ENCODE measurements around the gene ACTG1. TPM values are rescaled to one million over a fixed set of nuclear protein-coding genes. Genes with fewer than 3 reads are reported as not detected.

Gene ACTG1
- total RNA-seq, 2 experiments from 2014 or later, result 2,707 to 2,894 TPM

DNA sequence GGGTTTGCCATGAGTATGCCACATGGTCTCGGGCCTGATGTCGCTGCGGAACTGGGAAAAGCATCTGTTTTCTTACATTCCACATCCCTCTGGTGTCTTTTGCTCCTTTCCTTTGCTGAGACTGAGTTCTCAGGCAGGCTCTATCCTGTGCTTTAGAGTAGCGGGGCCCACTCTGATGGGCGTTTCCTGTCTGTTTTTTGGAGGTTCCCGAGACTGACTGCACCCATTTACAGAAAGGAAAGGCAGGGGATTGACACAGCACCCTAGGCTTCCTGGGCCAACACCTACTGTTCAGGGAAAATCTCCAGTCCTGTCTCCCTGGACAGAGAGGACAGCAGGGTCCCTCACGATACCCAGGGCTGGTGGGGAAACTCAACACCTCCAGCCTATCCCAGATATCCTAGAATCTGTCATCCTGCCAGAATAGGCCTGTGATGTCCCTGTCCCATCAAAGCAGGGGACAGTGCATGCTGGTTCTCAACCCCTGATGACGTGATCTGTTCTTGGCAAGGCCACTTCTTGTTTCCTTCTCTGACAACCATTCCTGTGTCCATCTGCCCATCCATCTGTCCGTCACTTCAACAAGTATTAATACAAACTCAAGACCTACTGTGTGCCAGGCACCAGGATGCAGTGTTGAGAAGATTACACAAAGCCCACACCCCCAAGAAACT, 42.2 kb downstream of the ACTG1 start:
- Histone ChIP-seq H4K20me1 (ENCODE audit: insufficient read depth, low read length) (no peaks in the 10 kb centered on the region), H3K27ac (ENCODE audit: low read depth, low read length, poor library complexity, severe bottlenecking) (no peak overlapping the region), H3K79me2 (ENCODE audit: insufficient read depth, low read depth, low read length) (no peaks in the 10 kb centered on the region), H3K36me3 (ENCODE audit: insufficient read depth, low read length) (no peaks in the 10 kb centered on the region), H3K4me2 (ENCODE audit: low read length) (no peak overlapping the region), H3K9me3 (ENCODE audit: low read length) (no peaks in the 10 kb centered on the region), H3K9me2 (ENCODE audit: insufficient read depth, low read length) (no peaks in the 10 kb centered on the region), H3K4me3 (ENCODE audit: low read depth, low read length, poor library complexity, severe bottlenecking) (no peak overlapping the region), H2AFZ (ENCODE audit: low read length) (no peak overlapping the region), H3K4me1 (ENCODE audit: insufficient read depth, low read length, poor library complexity, severe bottlenecking) (peaks cover 7% of the 10 kb centered on the region)
- BruUV-seq (replicated peaks), result no TSS peak
- intact Hi-C loops (cut with micrococcal nuclease; ENCODE audit: unreplicated experiment), result no loop called here
- CTCF ChIA-PET (ENCODE audit: unreplicated experiment), result no interaction called here
- POLR2A ChIA-PET, result no interaction called here
- no peak for DNase-seq (ENCODE audit: low spot score)
- TF ChIP-seq, protein P1, sequence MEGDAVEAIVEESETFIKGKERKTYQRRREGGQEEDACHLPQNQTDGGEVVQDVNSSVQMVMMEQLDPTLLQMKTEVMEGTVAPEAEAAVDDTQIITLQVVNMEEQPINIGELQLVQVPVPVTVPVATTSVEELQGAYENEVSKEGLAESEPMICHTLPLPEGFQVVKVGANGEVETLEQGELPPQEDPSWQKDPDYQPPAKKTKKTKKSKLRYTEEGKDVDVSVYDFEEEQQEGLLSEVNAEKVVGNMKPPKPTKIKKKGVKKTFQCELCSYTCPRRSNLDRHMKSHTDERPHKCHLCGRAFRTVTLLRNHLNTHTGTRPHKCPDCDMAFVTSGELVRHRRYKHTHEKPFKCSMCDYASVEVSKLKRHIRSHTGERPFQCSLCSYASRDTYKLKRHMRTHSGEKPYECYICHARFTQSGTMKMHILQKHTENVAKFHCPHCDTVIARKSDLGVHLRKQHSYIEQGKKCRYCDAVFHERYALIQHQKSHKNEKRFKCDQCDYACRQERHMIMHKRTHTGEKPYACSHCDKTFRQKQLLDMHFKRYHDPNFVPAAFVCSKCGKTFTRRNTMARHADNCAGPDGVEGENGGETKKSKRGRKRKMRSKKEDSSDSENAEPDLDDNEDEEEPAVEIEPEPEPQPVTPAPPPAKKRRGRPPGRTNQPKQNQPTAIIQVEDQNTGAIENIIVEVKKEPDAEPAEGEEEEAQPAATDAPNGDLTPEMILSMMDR (conservative IDR thresholded peaks at IDR 0.05; ENCODE audit: low read length), result no peak
- no peak for TF ChIP-seq EZH2phosphoT487 (IDR thresholded peaks at IDR 0.05; ENCODE audit: borderline replicate concordance, low read depth, low read length)

DNA sequence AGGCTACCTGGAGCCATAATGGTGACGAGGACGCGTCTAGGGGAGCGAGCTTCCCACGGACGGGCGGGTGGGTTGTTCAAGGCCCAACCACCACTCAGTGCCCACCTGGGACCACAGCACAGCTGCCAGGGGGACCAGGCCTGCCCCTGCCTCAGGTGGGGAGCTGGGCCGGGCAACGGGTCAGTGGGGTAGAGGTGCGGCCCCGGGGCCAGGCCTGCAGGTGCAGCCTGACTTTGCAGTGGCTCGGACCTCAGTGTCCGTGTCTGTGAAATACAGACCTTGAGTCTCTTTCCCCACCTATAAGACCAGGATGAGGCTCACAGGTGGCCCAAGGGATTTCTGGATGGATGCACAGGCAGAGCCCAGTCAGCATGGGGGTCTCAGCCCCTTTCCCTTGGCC, 43.3 kb downstream of the ACTG1 start:
- no peaks in the 10 kb centered on the region for H3K79me2 ChIP-seq (ENCODE audit: insufficient read depth, low read depth, low read length)
- TF ChIP-seq, protein P1 (conservative IDR thresholded peaks at IDR 0.05; ENCODE audit: low read length), result no peak
- no peak for TF ChIP-seq EZH2phosphoT487 (IDR thresholded peaks at IDR 0.05; ENCODE audit: borderline replicate concordance, low read depth, low read length)
- H3K4me2 ChIP-seq (ENCODE audit: low read length), result no peak overlapping the region
- no peak overlapping the region for H2AFZ ChIP-seq (ENCODE audit: low read length)
- intact Hi-C loops (cut with micrococcal nuclease; ENCODE audit: unreplicated experiment), result no loop called here
- H3K4me3 ChIP-seq (ENCODE audit: low read depth, low read length, poor library complexity, severe bottlenecking), result no peak overlapping the region
- CTCF ChIA-PET (ENCODE audit: unreplicated experiment), result no interaction called here
- no TSS peak for BruUV-seq (replicated peaks)
- POLR2A ChIA-PET, result interaction anchor here (0.6 kb wide), 1 partner anchor 794 kb away, joined by 3 read pairs; no protein-coding TSS in a partner anchor
- no peaks in the 10 kb centered on the region for H4K20me1 ChIP-seq (ENCODE audit: insufficient read depth, low read length)
- no peaks in the 10 kb centered on the region for H3K9me2 ChIP-seq (ENCODE audit: insufficient read depth, low read length)
- H3K36me3 ChIP-seq (ENCODE audit: insufficient read depth, low read length), result no peaks in the 10 kb centered on the region
- H3K9me3 ChIP-seq (ENCODE audit: low read length), result no peaks in the 10 kb centered on the region
- no peak for DNase-seq (ENCODE audit: low spot score)
- peaks cover 7% of the 10 kb centered on the region for H3K4me1 ChIP-seq (ENCODE audit: insufficient read depth, low read length, poor library complexity, severe bottlenecking)
- no peak overlapping the region for H3K27ac ChIP-seq (ENCODE audit: low read depth, low read length, poor library complexity, severe bottlenecking)

DNA sequence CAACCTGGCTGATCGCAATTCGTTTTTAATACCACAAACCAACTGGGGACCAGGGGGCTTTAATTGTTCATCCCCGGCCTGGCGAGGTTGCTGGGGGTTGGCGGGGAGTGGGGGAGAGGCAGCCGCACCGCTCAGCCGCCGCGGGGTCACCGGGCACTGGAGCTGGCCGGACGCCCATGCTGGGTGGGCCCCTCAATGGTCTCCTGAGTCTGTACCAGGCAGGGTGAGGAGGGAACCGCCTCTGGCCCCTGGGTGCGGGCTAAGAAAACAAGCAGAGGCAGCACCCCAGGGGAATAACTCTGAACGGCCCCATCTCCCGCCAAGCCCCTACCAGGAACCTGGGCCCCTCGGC, 43.9 kb downstream of the ACTG1 start:
- Histone ChIP-seq H2AFZ (ENCODE audit: low read length) (no peak overlapping the region), H3K36me3 (ENCODE audit: insufficient read depth, low read length) (no peaks in the 10 kb centered on the region), H4K20me1 (ENCODE audit: insufficient read depth, low read length) (no peaks in the 10 kb centered on the region), H3K4me2 (ENCODE audit: low read length) (no peak overlapping the region), H3K27ac (ENCODE audit: low read depth, low read length, poor library complexity, severe bottlenecking) (no peak overlapping the region), H3K4me3 (ENCODE audit: low read depth, low read length, poor library complexity, severe bottlenecking) (no peak overlapping the region), H3K9me2 (ENCODE audit: insufficient read depth, low read length) (no peaks in the 10 kb centered on the region), H3K4me1 (ENCODE audit: insufficient read depth, low read length, poor library complexity, severe bottlenecking) (peaks cover 7% of the 10 kb centered on the region), H3K9me3 (ENCODE audit: low read length) (no peaks in the 10 kb centered on the region), H3K79me2 (ENCODE audit: insufficient read depth, low read depth, low read length) (no peaks in the 10 kb centered on the region)
- BruUV-seq (replicated peaks), result no TSS peak
- no peak for DNase-seq (ENCODE audit: low spot score)
- POLR2A ChIA-PET, result no interaction called here
- intact Hi-C loops (cut with micrococcal nuclease; ENCODE audit: unreplicated experiment), result no loop called here
- CTCF ChIA-PET (ENCODE audit: unreplicated experiment), result no interaction called here
- no peak for TF ChIP-seq EZH2phosphoT487 (IDR thresholded peaks at IDR 0.05; ENCODE audit: borderline replicate concordance, low read depth, low read length)
- TF ChIP-seq, protein P1 (conservative IDR thresholded peaks at IDR 0.05; ENCODE audit: low read length), result no peak
